ENCODE data around the gene DSE.

- TF ChIP-seq REST (IDR thresholded peaks at IDR 0.05; ENCODE audit: insufficient read depth in 1 of 2, low read depth in 2 of 2, low read length in 2 of 2) (no peak), FOXP2 (optimal IDR thresholded peaks at IDR 0.05; ENCODE audit: borderline replicate concordance, extremely low read depth, extremely low read length, insufficient read depth) (no peak), SIN3A (IDR thresholded peaks at IDR 0.05; ENCODE audit: borderline replicate concordance, insufficient read depth, low read length) (no peak)
These were observed 15.2 kb downstream of the DSE start for GRCh38 chr6:116385921-116386320.
